Renal cortex interstitium (tissue), 11 donors: Measurements from ENCODE around the gene EFHC1. TPM values are rescaled to one million over a fixed set of nuclear protein-coding genes. Genes with fewer than 3 reads are reported as not detected.
A peak's percentile ranks its signal among the peaks of the same experiment; 100 is the strongest.

Source experiments
- DNase-seq, 11 donors: peaks; one replicate each; pipeline ENCODE4 v3.0.0-alpha.2; 2013; ENCODE audit warnings: low read depth in 9 of 11, low spot score in 4 of 11; ENCODE audit errors: extremely low read depth in 1 of 11
- polyA plus RNA-seq, 3 donors: library from polyadenylated mRNA; unstranded; fragments of 120-200 nt; gene quantifications; one replicate each; pipeline ENCODE4 v1.2.1, GENCODE V29; 2013; ENCODE audit not compliant: insufficient read length in 3 of 3

The EFHC1 gene
- polyA plus RNA-seq, 3 donors: 50.8 to 68.0 (median 63.2) TPM

DNA sequence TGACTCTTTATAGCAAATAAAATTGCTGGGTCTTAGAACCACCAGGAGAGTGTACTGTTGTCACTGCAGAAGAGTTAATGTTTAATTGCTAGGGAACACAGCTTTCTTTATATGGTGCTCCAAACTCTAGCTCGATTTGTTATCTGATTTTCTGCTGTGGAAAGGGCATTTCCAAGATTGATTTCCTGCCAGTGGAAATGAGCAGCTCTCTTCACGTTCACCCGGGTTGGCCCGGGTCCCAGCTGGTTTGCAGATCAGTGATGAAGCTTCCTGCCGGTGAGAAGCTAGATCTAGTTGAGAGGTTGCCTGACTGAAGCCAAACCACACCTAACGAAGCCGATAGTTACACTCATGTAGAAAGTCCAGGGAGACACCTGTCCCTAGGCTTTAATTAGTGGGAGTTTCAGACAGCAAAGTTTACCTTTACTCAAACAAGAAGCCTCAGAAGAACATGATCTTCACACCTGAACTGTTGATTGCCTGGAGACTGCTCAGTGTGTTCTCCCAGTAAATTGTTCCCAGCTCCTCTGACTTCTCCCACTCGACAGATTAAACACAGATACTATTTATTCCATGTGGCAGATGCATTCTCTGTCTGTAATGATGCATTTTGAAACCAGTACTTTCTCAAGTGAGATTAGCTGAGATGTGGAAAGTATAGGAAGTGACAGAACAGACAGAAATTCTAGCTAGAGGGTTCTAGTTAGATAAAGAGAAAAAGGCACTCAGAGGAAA, 30.3 kb upstream of the EFHC1 start:
- peak in 3 of 11 donors; percentile 12 to 28 (median 21) for DNase-seq

DNA sequence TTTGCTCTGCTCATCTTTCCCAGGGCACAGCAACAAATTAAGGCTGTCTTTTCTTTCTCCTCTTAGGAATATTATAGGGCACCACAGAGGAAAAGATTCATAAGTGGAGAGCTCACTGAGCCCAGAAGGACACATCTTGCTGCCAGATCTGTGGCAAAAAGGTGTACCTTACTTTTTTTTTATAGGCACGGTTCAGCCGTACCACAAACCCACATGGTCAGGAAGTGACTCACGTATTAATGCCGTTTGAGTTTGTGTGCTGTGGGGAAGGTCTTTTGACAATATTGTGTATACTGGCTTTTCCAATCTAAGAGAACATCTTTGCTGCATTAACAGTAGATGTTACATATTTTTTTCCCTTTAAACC, 29.8 kb upstream of the EFHC1 start:
- DNase-seq: no peak

DNA sequence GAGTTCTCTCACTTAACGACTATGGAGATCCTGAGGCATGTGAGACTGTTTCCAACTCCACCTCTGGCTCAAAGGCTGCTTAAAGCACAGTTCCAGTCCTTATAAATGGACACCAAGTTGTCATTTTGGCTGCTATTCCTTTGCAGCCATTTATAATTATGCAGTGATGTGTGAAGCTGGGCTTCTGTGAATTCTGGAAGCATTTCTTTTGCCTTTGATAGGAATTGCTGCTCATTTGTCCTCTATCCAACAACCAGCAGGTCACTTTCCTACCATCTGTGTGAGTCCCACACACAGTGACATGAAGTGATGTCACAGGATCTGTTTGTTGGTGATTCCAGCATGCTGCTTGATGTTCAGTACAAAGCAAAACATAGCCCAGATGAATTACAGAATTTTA, 28.5 kb upstream of the EFHC1 start:
- DNase-seq: no peak

DNA sequence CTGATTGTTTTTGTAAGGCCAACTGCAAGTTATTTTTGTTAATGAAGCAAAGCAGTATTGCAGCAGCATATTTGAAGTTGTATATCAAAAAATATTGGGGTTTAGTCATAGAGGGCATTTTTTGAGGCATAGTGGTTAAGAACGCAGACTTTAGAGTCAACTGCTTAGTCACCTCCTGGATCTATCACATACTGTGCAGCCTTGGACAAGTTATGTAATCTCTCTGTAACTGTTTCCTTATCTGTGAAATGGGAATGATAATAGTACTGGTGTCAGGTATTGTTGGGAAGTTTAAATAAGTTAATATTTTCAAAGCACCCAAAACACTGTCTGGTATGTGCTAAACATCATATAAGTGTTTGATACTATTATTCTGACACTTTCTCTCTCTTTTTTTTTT, 27.2 kb upstream of the EFHC1 start:
- DNase-seq: no peak

DNA sequence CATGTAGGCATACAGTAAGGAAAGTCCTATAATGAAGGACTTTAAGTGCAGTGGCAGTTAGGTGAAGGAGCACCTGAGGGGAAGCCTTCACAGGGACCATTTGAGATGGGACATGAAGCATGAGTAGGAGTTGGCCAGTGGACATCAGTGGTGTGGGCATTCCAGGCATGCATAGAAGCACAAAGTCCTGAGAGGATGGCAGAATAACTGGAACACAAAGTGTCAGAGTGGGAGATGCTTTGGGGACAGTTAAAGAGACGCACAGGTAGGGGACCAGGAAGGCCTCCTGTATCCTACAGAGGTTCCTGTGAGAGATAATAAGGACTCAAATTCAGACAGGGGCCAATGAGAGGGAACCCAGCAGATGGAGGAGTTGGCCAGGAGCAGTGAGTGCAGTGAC, 26.4 kb upstream of the EFHC1 start:
- no peak for DNase-seq

DNA sequence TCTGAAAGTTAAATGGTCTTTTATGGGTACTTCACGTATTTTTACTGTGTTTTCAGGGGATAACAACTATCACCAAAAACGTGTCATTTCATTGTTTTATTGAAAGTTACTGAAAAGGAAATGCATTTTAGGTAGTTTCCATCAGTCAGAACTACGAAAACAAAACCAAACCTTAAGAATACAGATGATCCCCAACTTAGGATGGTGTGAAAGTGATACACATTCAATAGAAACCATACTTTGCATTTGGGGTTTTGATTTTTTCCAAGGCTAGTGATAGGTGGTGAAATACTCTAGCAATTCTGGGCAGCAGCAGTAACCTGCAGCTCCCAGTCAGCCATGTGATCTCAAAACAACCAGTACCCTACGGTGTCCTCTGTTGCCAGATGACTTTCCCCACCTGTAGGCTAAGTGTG, 25.9 kb upstream of the EFHC1 start:
- DNase-seq: no peak

DNA sequence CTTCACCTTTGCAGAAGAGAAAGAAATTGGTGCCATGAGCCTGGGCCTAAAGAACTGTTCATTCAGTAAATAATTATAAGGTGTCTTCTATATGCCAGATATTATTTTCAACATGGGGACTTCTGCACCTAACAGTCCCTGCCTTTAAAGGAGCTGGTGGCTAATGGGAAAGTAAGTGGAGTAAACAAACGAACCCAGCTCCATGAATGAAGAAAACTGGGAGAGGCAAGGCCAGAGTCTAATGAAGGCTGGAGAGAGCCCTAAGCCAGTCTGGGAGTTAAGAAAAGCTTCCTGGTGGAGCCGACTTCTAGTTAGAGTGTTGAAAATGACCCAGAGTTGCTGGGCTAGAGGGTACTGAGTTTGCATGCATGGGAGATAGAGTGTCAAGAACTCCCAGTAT, 24.2 kb upstream of the EFHC1 start:
- DNase-seq: no peak

DNA sequence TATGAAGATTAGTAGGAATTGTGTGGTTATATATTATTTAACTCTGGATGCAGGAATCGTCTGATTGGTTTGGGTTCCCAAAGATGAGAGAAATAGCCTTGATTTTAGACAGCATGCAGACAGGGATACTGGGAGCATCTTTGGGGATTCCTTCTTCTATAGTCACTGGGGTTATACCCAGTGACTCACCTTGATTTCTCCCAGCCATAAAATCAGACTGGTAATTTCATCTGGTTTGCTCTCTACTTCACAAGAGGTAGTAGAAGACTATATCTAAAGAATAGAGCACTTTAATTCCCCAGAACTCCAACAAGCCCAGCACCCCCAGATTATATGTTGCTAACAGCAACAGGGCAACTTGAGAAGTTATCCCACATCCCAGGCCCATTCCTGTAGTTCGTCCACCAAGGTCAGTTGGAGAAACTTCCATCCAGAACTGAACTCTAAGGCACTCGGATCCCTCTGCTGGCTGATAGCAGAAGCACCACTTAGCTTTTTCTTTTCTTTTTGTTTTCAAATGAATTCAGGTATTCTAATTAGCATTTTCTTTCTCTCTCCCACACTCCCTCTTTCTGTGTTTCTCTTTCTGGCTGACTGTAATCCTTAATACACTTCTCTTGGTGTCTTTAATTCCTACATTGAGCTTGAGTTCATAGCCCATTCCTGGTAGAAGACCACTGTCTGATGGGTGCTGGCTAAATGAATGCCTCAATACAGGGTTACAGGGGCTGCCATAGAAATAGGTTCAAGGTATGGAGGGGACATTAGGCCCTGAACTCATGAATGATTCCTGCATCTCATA, 20.4 kb upstream of the EFHC1 start:
- peak in 2 of 11 donors; percentile 32 to 58 for DNase-seq

DNA sequence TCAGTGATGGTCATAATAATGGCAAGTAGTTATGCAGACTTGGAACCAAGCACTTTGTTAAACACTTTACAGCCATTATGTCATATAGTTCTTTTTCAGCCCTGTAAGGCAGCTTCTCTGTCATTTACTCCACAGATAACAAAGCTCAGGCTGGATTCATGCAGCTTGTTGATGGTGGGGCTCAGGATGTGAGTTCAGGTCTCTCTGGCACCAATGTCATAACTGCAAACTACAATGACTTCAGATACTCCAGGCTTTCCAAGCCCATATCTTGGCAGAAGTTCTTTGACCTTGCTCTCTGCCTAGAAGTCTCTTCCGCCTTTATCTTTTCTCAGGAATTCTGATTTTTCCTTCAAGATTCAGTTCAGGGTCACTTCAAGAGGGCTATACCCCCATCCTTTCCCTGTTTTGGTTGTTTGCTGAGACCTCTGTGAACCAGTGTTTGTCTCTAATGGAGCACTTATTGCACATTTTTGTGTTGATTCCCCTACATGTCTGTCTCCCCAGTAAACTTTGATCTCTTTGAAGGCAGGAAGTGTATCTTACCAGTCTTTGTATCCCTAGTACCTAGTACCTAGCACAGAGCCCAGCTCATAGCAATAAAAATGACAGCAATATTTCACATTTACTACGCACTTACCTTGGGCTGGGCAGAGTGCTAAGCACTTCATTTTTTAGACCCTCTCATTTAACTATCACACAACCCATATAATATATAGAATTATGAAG, 19.7 kb upstream of the EFHC1 start:
- DNase-seq: no peak

DNA sequence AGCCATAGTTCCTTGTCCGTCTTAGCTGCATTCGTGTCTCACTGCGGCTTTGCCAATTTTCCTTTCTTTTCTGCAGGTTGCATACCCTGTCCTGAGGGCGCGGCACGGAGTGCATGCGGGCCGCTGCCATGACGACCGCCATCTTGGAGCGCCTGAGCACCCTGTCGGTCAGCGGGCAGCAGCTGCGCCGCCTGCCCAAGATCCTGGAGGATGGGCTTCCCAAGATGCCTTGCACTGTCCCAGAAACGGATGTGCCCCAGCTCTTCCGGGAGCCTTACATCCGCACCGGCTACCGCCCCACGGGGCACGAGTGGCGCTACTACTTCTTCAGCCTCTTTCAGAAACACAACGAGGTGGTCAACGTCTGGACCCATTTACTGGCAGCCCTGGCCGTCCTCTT, 17.1 kb upstream of the EFHC1 start:
- no peak for DNase-seq

DNA sequence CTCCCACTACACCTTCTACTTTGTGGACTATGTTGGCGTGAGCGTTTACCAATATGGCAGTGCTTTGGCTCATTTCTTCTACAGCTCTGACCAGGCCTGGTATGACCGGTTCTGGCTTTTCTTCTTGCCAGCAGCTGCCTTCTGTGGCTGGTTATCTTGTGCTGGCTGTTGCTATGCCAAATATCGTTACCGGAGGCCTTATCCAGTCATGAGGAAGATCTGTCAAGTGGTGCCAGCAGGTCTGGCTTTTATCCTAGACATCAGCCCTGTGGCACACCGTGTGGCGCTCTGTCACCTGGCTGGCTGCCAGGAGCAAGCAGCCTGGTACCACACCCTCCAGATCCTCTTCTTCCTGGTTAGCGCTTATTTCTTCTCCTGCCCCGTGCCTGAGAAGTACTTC, 16.5 kb upstream of the EFHC1 start:
- DNase-seq: no peak

DNA sequence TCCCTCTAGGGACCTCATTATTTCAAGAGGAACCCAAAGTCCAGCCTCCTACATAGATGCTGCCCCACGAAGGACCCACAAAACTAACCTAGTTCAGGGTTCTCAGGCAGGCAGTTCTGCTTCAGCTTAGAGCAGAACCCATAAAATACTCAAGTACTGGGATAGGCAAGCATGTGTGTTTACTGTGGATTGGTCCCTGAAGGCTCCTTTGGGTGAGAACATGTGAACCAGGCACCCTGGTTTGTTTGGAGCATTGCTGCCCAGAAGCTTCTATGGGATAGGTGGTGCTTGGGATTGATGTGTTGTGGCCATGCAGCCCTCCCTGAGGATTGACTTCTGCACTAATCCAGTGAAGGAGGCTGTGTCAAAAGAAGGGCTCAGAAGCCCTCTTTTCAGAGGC, 14.9 kb upstream of the EFHC1 start:
- no peak for DNase-seq

DNA sequence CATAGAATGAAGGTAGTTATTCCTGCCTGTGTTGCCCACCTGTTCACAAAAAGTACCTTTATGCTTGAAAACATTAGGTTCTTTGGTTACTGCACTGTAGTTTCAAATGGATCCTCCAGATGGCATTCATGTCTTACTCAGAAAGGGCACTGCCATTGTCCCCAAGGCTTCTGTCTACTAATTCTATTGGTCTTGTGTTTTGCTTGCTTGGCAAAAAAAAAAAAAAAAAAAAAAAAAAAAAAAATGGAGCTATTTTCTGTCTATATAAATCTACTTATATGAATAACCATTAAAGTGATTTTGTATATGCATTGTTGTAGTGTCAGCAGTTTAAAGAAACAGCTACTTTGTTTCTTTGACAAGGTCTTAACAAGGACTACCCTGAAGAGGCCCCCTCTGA, 12.7 kb upstream of the EFHC1 start:
- no peak for DNase-seq

DNA sequence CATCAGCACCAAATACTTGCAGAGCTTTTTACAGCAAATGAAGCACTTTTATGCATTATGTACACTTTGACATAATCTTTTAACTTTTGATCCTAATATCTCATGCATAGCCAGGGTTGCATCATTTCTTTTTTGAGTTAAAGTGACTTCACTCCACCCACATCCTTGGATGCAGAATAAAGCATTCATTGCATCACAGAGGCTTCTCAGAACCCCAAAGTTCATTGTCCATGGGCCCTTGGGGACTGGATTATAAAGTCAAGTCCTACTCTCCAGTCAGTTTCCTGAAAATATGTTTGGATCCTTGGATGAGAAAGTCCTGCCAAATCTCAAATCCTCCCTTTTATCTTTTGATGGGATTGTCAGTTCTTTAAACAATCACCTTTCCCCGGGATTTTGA, 10.6 kb upstream of the EFHC1 start:
- DNase-seq: no peak

DNA sequence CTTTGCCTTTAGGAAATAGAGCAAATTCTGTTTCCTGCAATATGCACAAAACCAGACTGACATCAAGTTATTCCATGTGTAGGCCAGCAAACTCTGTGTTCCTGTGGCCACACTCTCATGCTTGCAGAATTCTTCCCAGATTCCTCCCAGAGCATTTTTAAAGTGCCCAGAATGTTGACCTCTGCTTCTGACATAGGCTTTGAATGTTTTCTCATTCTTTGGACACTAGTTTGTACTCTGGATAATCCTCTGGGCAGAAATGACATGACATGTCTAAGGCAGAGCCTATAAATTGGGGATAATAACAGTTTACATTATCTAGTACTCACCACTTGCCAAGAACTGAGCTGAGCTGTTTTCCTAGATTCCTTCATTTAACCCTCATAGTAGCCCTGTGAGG, 9.2 kb upstream of the EFHC1 start:
- DNase-seq: no peak

DNA sequence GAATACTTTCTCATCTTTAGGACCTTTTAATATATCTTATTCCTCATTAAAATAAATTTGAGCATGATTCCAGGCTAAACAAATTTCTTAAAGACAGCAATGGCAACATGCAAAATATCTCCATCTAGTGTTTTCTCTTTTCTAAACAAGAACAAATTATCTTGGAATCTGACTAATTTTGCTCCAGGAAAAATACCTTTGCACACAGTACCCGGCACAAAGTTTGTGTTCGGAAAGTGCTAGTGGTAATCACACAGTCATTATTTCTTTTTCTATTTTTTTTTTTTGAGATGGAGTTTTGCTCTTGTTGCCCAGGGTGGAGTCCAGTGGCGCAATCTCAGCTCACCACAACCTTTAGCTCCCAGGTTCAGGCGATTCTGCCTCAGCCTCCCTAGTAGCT, 8.2 kb upstream of the EFHC1 start:
- DNase-seq: no peak

DNA sequence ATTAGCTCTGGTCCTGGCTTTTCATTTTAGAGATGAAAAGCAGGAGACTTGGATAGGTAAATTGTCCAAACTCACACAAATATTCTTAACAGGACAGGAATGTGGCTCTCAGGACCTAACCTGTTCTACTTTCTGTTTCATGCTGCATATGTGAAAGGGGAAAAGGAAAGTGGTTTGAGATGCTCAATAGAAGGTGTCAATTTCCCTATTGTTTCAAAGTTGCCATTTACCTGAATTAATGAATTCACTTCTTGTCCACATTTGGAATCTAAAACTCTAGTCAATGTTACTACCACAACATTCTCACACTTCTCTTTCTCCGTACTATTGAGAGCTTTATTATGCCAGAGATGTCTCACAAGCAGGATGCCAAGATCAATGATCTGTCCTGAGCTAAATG, 4.8 kb upstream of the EFHC1 start:
- DNase-seq: no peak

DNA sequence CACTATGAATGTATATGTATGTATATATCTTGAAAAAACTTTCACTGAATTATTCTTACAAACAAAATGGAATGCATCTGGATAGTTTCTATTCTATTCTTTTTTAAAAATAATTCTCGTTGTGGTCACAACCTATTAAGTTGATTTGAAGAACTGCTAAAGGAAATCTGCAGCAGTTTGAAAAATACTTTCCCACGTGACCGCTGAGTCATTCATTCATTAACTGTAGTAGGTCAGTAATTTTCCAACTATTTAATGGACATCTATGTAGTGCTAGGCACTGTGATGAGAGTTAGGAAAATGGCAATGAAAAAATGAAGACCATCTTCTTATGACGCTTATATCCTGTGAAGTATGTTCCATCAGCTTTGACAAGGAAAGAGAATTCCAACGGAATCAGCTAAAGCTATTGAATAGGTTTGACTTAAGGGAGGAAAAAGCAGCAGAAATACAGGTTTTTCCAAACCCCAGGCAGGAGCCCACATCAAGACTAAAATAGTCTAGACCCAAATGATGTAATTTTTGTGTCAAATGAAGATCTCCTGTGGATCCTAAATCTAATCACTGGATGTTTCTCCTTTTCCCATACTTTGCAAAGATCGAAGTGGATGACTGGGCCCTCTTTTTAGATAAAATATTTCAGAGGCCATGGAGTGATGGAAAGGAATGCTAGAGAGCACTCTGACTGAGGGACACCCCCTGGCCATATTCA, 4.1 kb upstream of the EFHC1 start:
- no peak for DNase-seq

DNA sequence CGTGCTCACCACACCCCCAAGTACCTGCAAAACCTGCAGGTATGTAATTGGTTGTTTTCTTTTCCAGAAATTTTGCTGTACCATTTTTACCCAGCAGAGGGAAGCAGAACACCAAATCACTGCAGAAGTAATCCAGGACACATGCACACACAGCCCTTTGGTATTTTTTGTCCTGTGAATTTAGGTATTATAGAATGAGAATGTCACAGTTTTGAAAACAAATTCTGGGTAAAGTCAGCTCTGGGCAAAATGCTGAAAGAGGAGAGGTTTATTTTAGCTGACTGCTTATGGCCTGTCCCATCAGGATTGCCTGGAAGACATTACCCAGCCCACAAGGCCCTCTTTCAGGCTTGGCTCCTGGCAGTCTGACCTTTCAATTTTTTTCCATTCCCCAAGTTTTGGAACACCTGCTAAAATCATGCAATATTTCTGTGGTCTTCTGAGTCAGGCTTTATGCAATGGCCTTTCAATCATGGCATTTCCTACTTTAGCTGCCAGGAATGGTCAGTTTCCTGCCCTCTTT, 3.5 kb upstream of the EFHC1 start:
- peak in 7 of 11 donors; percentile 46 to 68 (median 55) for DNase-seq
